Gastroesophageal sphincter (tissue), 3 donors: ENCODE measurements around the gene LRIT2.

Source experiments
- POLR2A ChIP-seq, 2 donors: fragments of 450-650 bp; IDR thresholded peaks; one replicate each; pipeline ENCODE4 v1.6.1; 2017; ENCODE audit warnings: antibody characterized with exemption in 2 of 2, mild to moderate bottlenecking in 2 of 2, moderate library complexity in 1 of 2
- TF ChIP-seq, protein P1 (sequence below), 4 experiments: fragments of 200-600 bp in 2 of 4; fragments of 450-650 bp in 2 of 4; sonication (generic) in 1 of 4; IDR thresholded peaks; one replicate each; pipeline ENCODE4 v1.5.1; 2017 to 2019; ENCODE audit warnings: antibody characterized with exemption in 4 of 4, mild to moderate bottlenecking in 2 of 4, moderate library complexity in 2 of 4

DNA sequence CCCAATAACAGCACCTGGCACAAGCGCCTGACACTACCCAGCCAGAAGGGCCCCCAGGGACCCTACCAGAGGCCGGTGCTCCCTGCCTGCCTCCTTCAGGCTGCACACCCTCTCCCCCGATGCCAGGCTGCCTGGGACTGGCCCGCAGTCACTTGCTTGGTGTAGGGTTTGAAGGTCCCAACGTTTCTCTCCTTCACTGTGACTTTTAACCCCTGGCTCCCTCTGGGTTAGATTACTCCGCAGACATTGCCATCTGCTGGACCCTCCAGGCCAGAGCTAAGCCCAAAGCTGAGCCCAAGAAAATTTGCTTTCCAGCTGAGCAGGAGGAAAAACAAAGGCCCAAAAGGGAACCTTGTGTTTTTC, 24.1 kb downstream of the LRIT2 start:
- TF ChIP-seq, protein P1, sequence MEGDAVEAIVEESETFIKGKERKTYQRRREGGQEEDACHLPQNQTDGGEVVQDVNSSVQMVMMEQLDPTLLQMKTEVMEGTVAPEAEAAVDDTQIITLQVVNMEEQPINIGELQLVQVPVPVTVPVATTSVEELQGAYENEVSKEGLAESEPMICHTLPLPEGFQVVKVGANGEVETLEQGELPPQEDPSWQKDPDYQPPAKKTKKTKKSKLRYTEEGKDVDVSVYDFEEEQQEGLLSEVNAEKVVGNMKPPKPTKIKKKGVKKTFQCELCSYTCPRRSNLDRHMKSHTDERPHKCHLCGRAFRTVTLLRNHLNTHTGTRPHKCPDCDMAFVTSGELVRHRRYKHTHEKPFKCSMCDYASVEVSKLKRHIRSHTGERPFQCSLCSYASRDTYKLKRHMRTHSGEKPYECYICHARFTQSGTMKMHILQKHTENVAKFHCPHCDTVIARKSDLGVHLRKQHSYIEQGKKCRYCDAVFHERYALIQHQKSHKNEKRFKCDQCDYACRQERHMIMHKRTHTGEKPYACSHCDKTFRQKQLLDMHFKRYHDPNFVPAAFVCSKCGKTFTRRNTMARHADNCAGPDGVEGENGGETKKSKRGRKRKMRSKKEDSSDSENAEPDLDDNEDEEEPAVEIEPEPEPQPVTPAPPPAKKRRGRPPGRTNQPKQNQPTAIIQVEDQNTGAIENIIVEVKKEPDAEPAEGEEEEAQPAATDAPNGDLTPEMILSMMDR (IDR thresholded peaks at IDR 0.05): no peak
- TF ChIP-seq POLR2A (IDR thresholded peaks at IDR 0.05): no peak
